Measurements from ENCODE around the gene C3AR1. TPM values are rescaled to one million over a fixed set of nuclear protein-coding genes. Genes with fewer than 3 reads are reported as not detected.

C3AR1 gene
- total and polyA plus RNA-seq, 2 donors (not counting 3 experiments of a cell fraction or from before 2014, with no cell fraction given) = 0.22 to 0.70 TPM

GRCh38 chr12:8082808-8083100 lies 16.6 kb upstream of the C3AR1 start:
- H3K9me1 ChIP-seq (replicated peaks; ENCODE audit: control insufficient read depth, extremely low read depth, insufficient read depth, low read length) = no peaks in the 10 kb centered on the region
- no peaks in the 10 kb centered on the region for H4K20me1 ChIP-seq (replicated peaks; ENCODE audit: control insufficient read depth, extremely low read depth, insufficient read depth, low read length)
- BruUV-seq (replicated peaks) = TSS peak; percentile 49
- peak overlapping the region; percentile 99 for H2AFZ ChIP-seq (ENCODE audit: low read depth, low read length)
- no peaks in the 10 kb centered on the region for H3K36me3 ChIP-seq (ENCODE audit: control insufficient read depth in 2 of 2, extremely low read depth in 1 of 2, insufficient read depth in 2 of 2, low read length in 2 of 2)
- H3K27ac ChIP-seq (ENCODE audit: insufficient read depth, low read depth, low read length) = peak overlapping the region; percentile 85
- peak overlapping the region; percentile 79 to 93 (median 82) for H3K4me3 ChIP-seq (replicated peaks in 1 of 3; ENCODE audit: insufficient read depth in 1 of 3, low read depth in 1 of 3, low read length in 3 of 3)
- POLR2A ChIA-PET = no interaction called here
- intact Hi-C loops (cut with micrococcal nuclease) = loop anchor here (1.0 to 2.0 kb wide), 2 partner anchors 36 to 56 kb away; no protein-coding TSS in a partner anchor
- peaks cover 41% of the 10 kb centered on the region for H3K79me2 ChIP-seq (ENCODE audit: control insufficient read depth, insufficient read depth, low read length)
- CTCF ChIA-PET = no interaction called here
- no peaks in the 10 kb centered on the region for H3K9me3 ChIP-seq (replicated peaks; ENCODE audit: control insufficient read depth, insufficient read depth, low read length)
- no peaks in the 10 kb centered on the region for H3K27me3 ChIP-seq (ENCODE audit: control insufficient read depth in 2 of 2, insufficient read depth in 2 of 2, low read length in 2 of 2)
- peak overlapping the region; percentile 90 for H3K9ac ChIP-seq (replicated peaks; ENCODE audit: extremely low read depth, insufficient read depth, low read length)
- dilution Hi-C loops (cut with MboI; ENCODE audit: extremely low pct_ligation_motif_present, low sequenced_read_pairs) = no loop called here
- peak; percentile 10 for DNase-seq (ENCODE audit: low read depth, low spot score)
- peaks cover 14% of the 10 kb centered on the region for H3K4me1 ChIP-seq (ENCODE audit: control insufficient read depth, extremely low read depth, insufficient read depth, low read length)
- FAIRE-seq = no peak
- no peak for TF ChIP-seq GATA2 (IDR thresholded peaks at IDR 0.05; ENCODE audit: insufficient read depth, insufficient read length, low read depth, low read length)
- TF ChIP-seq POLR2AphosphoS5 (IDR thresholded peaks at IDR 0.05; ENCODE audit: insufficient read depth, low read depth, low read length) = no peak
- TF ChIP-seq FOS (IDR thresholded peaks at IDR 0.05; ENCODE audit: borderline replicate concordance, insufficient read depth, low read length) = no peak
- no peak for TF ChIP-seq MAX (IDR thresholded peaks at IDR 0.05; ENCODE audit: insufficient read depth, insufficient read length)
- TF ChIP-seq CTCF (IDR thresholded peaks at IDR 0.05; ENCODE audit: extremely low read depth in 1 of 2, insufficient read depth in 1 of 2, low read depth in 1 of 2, low read length in 2 of 2) = no peak
- TF ChIP-seq MYC (IDR thresholded peaks at IDR 0.05; ENCODE audit: low read depth, low read length) = no peak
- TF ChIP-seq JUN (IDR thresholded peaks at IDR 0.05; ENCODE audit: borderline replicate concordance, insufficient read depth, insufficient read length, low read depth) = no peak
- TF ChIP-seq EZH2 (IDR thresholded peaks at IDR 0.05; ENCODE audit: borderline replicate concordance, low read depth, low read length, severe bottlenecking) = no peak
- TF ChIP-seq POLR2A (IDR thresholded peaks at IDR 0.05; ENCODE audit: low read depth, low read length) = no peak
- H3K4me2 ChIP-seq (ENCODE audit: insufficient read depth, low read length) = peak overlapping the region; percentile 92

Measured in endothelial cell of umbilical vein (primary cell).